Natural killer cell (primary cell): ENCODE results near the gene TPGS1. TPM values are rescaled to one million over a fixed set of nuclear protein-coding genes. Genes with fewer than 3 reads are reported as not detected.

ENCODE experiments used
- ATAC-seq, 3 donors: fragments of 150-1000 bp in 2 of 3; fragments of 200-7000 bp in 1 of 3; cut with Tn5 transposase; 1 replicate in 1 of 3; 2 replicates in 2 of 3; pipeline ENCODE4 v1.10.0; 2021; ENCODE audit warnings: mild to moderate bottlenecking in 2 of 3, moderate library complexity in 2 of 3
- DNase-seq, 2 donors: peaks; one replicate each; pipeline versions ENCODE4 v3.0.0 to v3.0.0-alpha.2; 2013 to 2021; ENCODE audit warnings: mixed read lengths in 1 of 2
- H3K27ac ChIP-seq: one replicate; pipeline ENCODE4 v1.5.1; 2013; ENCODE audit warnings: mild to moderate bottlenecking, low read length
- H3K27me3 ChIP-seq: one replicate; pipeline ENCODE4 v1.6.1; 2013; ENCODE audit warnings: low read length; ENCODE audit not compliant: control insufficient read depth, insufficient read depth
- H3K36me3 ChIP-seq: one replicate; pipeline ENCODE4 v1.6.1; 2013; ENCODE audit warnings: low read length; ENCODE audit not compliant: control insufficient read depth, insufficient read depth
- H3K4me1 ChIP-seq: one replicate; pipeline ENCODE4 v1.6.1; 2013; ENCODE audit warnings: low read length; ENCODE audit not compliant: control insufficient read depth, insufficient read depth
- H3K4me3 ChIP-seq: one replicate; pipeline ENCODE4 v1.5.1; 2013; ENCODE audit warnings: low read length
- H3K9me3 ChIP-seq: one replicate; pipeline ENCODE4 v1.6.1; 2013; ENCODE audit warnings: low read length; ENCODE audit not compliant: control insufficient read depth, insufficient read depth
- H3K27ac Mint-ChIP-seq, 2 donors: one replicate each; pipeline ENCODE4 v1.8.0; 2022; ENCODE audit warnings: mild to moderate bottlenecking in 2 of 2, mixed read lengths in 2 of 2, moderate library complexity in 1 of 2
- H3K27me3 Mint-ChIP-seq, 2 donors: one replicate each; pipeline ENCODE4 v1.8.0; 2022; ENCODE audit warnings: low read depth in 2 of 2, mixed read lengths in 2 of 2
- H3K36me3 Mint-ChIP-seq: one replicate; pipeline ENCODE4 v1.8.0; 2022; ENCODE audit warnings: mixed read lengths
- H3K4me1 Mint-ChIP-seq, 2 donors: one replicate each; pipeline ENCODE4 v1.8.0; 2022; ENCODE audit warnings: mixed read lengths in 2 of 2
- H3K4me3 Mint-ChIP-seq: one replicate; pipeline ENCODE4 v1.8.0; 2022; ENCODE audit warnings: mild to moderate bottlenecking, moderate library complexity, mixed read lengths
- H3K9me3 Mint-ChIP-seq, 2 donors: one replicate each; pipeline ENCODE4 v1.8.0; 2022; ENCODE audit warnings: mixed read lengths in 2 of 2
- CTCF ChIP-seq: fragments of 200-600 bp; IDR thresholded peaks from one replicate; pipeline ENCODE4 v1.8.0; 2022; ENCODE audit warnings: antibody characterized with exemption
- WGBS: methylation state at CpG from one replicate; pipeline ENCODE4 v1.1.7; 2013; ENCODE audit warnings: missing lambda C conversion rate; ENCODE audit not compliant: insufficient coverage; 5-methylcytosine and 5-hydroxymethylcytosine counted together
- intact Hi-C: fragments of 100-400 bp; cut with micrococcal nuclease; formaldehyde crosslinking; loops from one replicate; pipeline ENCODE4 v1.14.2; 2022
- total RNA-seq, 4 donors: library from RNA; stranded (reverse); fragments of 120-200 nt in 1 of 4; gene quantifications; one replicate each; pipeline versions ENCODE4 v1.2.3 to v1.2.4, GENCODE V29; 2013 to 2022

The TPGS1 gene
- total RNA-seq, 3 donors from 2014 or later (not counting 1 experiment from before 2014, with no cell fraction given): 18.7 to 20.6 (median 18.9) TPM

- no peaks in the 10 kb centered on the region for H3K27me3 ChIP-seq
- ATAC-seq: peak; percentile 94 to 98 (median 94)
- no peak for TF ChIP-seq CTCF
- peak within 1 kb of the TSS; percentile 82 for H3K4me3 ChIP-seq
- H3K9me3 ChIP-seq: no peaks in the 10 kb centered on the region
- H3K36me3 Mint-ChIP-seq: no peaks in the 10 kb centered on the region
- peaks cover 29% of the 10 kb centered on the region for H3K36me3 ChIP-seq
- H3K27me3 Mint-ChIP-seq: no peaks in the 10 kb centered on the region
- WGBS: 25% methylated on average over 30 of the region's 31 CpGs
- H3K4me1 ChIP-seq: peaks cover 46% of the 10 kb centered on the region
- H3K9me3 Mint-ChIP-seq: no peaks in the 10 kb centered on the region
- peaks cover 13 to 30% of the 10 kb centered on the region in 2 donors for H3K4me1 Mint-ChIP-seq
- peak; percentile 87 to 93 for DNase-seq
- intact Hi-C loops: loop anchor here (1.0 to 2.0 kb wide), 2 partner anchors 27 to 33 kb away; no protein-coding TSS in a partner anchor
- H3K4me3 Mint-ChIP-seq: peak within 1 kb of the TSS; percentile 90
- H3K27ac ChIP-seq: peak within 1 kb of the TSS; percentile 85
- H3K27ac Mint-ChIP-seq: peak within 1 kb of the TSS; percentile 90 to 98
Measured at GRCh38 chr19:543910-544608, 36.8 kb downstream of the TPGS1 start, which contains the start of gene GZMM. GZMM (plus strand) TSS chr19:544053; CDS start chr19:544072, 19 bp downstream.

GRCh38 chr19:547117-547516 lies 39.8 kb downstream of the TPGS1 start:
- Mint-ChIP-seq H3K4me3 (peak overlapping the region; percentile 45), H3K9me3 (no peaks in the 10 kb centered on the region), H3K4me1 (peaks cover 13 to 38% of the 10 kb centered on the region in 2 donors), H3K27ac (no peak overlapping the region), H3K27me3 (no peaks in the 10 kb centered on the region), H3K36me3 (no peaks in the 10 kb centered on the region)
- Histone ChIP-seq H3K27me3 (no peaks in the 10 kb centered on the region), H3K27ac (no peak overlapping the region), H3K4me1 (peaks cover 46% of the 10 kb centered on the region), H3K9me3 (no peaks in the 10 kb centered on the region), H3K4me3 (no peak overlapping the region), H3K36me3 (peaks cover 23% of the 10 kb centered on the region)
- ATAC-seq (no peak), DNase-seq (no peak)
- no peak for TF ChIP-seq CTCF
- intact Hi-C loops: no loop called here
- WGBS: 95% methylated on average over 15 of the region's 15 CpGs

GRCh38 chr19:547836-548720 lies 40.8 kb downstream of the TPGS1 start:
- intact Hi-C loops: no loop called here
- H3K36me3 ChIP-seq: peaks cover 17% of the 10 kb centered on the region
- H3K9me3 Mint-ChIP-seq: no peaks in the 10 kb centered on the region
- H3K9me3 ChIP-seq: no peaks in the 10 kb centered on the region
- no peaks in the 10 kb centered on the region for H3K27me3 Mint-ChIP-seq
- 89% methylated on average over 26 of the region's 26 CpGs for WGBS
- no peaks in the 10 kb centered on the region for H3K27me3 ChIP-seq
- H3K4me1 ChIP-seq: peaks cover 38% of the 10 kb centered on the region
- peak in 1 of 2 donors; percentile 4 for DNase-seq
- H3K27ac ChIP-seq: no peak overlapping the region
- TF ChIP-seq CTCF: no peak
- H3K4me1 Mint-ChIP-seq: peaks cover 12 to 38% of the 10 kb centered on the region in 2 donors
- peak overlapping the region; percentile 31 to 42 for H3K27ac Mint-ChIP-seq
- H3K36me3 Mint-ChIP-seq: no peaks in the 10 kb centered on the region
- no peak for ATAC-seq
- no peak overlapping the region for H3K4me3 ChIP-seq
- peak overlapping the region; percentile 25 for H3K4me3 Mint-ChIP-seq
